Umbilical cord (tissue), 1 donor: ENCODE measurements around the gene ADM2. TPM values are rescaled to one million over a fixed set of nuclear protein-coding genes. Genes with fewer than 3 reads are reported as not detected.

ENCODE experiments used
- total RNA-seq: library from RNA; depleted of rRNA; stranded (reverse); fragments of >200 nt; gene quantifications from one replicate; pipeline ENCODE4 v1.2.3, GENCODE V29; 2014; ENCODE audit warnings: low replicate concordance; ENCODE audit not compliant: insufficient read depth

Gene ADM2
- total RNA-seq, 1 donor from 2014 or later: 0.72 TPM

Other genes starting within 250 kb of the ADM2 start
- 30.3 TPM for gene TUBGCP6, start 236.5 kb upstream of the ADM2 start, total RNA-seq
- gene HDAC10, start 230.3 kb upstream of the ADM2 start, total RNA-seq: 35.6 TPM
- gene MAPK12, start 219.9 kb upstream of the ADM2 start, total RNA-seq: 21.4 TPM
- 4.3 TPM for gene MAPK11, start 211.2 kb upstream of the ADM2 start, total RNA-seq
- gene PLXNB2, start 173.9 kb upstream of the ADM2 start, total RNA-seq: 86.2 TPM
- gene DENND6B, start 154.5 kb upstream of the ADM2 start, total RNA-seq: 1.4 TPM
- gene PPP6R2, start 138.2 kb upstream of the ADM2 start, total RNA-seq: 43.8 TPM
- 48.2 TPM for gene SBF1, start 6.5 kb upstream of the ADM2 start, total RNA-seq
- not detected for gene MIOX, start 5.3 kb downstream of the ADM2 start, total RNA-seq
- 34.2 TPM for gene LMF2, start 26.2 kb downstream of the ADM2 start, total RNA-seq
- gene NCAPH2, start 26.7 kb downstream of the ADM2 start, total RNA-seq: 14.4 TPM
- gene SCO2, start 44.1 kb downstream of the ADM2 start, total RNA-seq: not detected
- 89.8 TPM for gene TYMP, start 48.5 kb downstream of the ADM2 start, total RNA-seq
- gene KLHDC7B, start 64.4 kb downstream of the ADM2 start, total RNA-seq: 6.0 TPM
- not detected for gene SYCE3, start 81.4 kb downstream of the ADM2 start, total RNA-seq
- not detected for gene CPT1B, start 96.9 kb downstream of the ADM2 start, total RNA-seq
- 14.2 TPM for gene CHKB, start 101.3 kb downstream of the ADM2 start, total RNA-seq
- gene MAPK8IP2, start 119.2 kb downstream of the ADM2 start, total RNA-seq: 0.72 TPM
- 5.8 TPM for gene ARSA, start 146.6 kb downstream of the ADM2 start, total RNA-seq
- 0.96 TPM for gene SHANK3, start 191.3 kb downstream of the ADM2 start, total RNA-seq